Measurements from ENCODE around the gene PCSK6.

DNA sequence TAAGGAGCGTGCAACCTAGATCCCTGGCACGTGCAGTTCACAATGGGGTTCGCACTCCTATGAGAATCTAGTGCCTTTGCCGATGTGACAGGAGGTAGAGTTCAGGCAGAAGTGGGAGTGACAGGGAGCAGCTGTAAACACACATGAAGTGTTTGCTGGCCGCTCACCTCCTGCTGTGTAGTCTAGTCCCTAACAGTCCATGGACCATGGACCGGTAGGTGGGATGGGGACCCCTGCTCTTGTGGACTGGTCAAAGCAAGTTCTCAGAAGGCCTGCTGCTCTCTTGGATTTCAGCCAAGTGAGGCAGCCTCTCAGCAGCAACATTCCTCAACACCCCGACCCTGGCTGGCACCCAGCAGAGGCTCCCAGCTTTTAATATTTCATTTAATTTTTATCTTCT, 136.3 kb downstream of the PCSK6 start:
- TF ChIP-seq, protein P1, sequence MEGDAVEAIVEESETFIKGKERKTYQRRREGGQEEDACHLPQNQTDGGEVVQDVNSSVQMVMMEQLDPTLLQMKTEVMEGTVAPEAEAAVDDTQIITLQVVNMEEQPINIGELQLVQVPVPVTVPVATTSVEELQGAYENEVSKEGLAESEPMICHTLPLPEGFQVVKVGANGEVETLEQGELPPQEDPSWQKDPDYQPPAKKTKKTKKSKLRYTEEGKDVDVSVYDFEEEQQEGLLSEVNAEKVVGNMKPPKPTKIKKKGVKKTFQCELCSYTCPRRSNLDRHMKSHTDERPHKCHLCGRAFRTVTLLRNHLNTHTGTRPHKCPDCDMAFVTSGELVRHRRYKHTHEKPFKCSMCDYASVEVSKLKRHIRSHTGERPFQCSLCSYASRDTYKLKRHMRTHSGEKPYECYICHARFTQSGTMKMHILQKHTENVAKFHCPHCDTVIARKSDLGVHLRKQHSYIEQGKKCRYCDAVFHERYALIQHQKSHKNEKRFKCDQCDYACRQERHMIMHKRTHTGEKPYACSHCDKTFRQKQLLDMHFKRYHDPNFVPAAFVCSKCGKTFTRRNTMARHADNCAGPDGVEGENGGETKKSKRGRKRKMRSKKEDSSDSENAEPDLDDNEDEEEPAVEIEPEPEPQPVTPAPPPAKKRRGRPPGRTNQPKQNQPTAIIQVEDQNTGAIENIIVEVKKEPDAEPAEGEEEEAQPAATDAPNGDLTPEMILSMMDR (IDR thresholded peaks at IDR 0.05; ENCODE audit: insufficient read depth, low read length), result no peak
- TF ChIP-seq, protein P2, sequence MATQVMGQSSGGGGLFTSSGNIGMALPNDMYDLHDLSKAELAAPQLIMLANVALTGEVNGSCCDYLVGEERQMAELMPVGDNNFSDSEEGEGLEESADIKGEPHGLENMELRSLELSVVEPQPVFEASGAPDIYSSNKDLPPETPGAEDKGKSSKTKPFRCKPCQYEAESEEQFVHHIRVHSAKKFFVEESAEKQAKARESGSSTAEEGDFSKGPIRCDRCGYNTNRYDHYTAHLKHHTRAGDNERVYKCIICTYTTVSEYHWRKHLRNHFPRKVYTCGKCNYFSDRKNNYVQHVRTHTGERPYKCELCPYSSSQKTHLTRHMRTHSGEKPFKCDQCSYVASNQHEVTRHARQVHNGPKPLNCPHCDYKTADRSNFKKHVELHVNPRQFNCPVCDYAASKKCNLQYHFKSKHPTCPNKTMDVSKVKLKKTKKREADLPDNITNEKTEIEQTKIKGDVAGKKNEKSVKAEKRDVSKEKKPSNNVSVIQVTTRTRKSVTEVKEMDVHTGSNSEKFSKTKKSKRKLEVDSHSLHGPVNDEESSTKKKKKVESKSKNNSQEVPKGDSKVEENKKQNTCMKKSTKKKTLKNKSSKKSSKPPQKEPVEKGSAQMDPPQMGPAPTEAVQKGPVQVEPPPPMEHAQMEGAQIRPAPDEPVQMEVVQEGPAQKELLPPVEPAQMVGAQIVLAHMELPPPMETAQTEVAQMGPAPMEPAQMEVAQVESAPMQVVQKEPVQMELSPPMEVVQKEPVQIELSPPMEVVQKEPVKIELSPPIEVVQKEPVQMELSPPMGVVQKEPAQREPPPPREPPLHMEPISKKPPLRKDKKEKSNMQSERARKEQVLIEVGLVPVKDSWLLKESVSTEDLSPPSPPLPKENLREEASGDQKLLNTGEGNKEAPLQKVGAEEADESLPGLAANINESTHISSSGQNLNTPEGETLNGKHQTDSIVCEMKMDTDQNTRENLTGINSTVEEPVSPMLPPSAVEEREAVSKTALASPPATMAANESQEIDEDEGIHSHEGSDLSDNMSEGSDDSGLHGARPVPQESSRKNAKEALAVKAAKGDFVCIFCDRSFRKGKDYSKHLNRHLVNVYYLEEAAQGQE (IDR thresholded peaks at IDR 0.05; ENCODE audit: insufficient replicate concordance, low read depth), result no peak
- no peak for TF ChIP-seq POLR2AphosphoS5 (IDR thresholded peaks at IDR 0.05; ENCODE audit: low read depth)

All from HL-60 (cell line).